K562 (cell line): Measurements from ENCODE around the gene ZCCHC24. TPM values are rescaled to one million over a fixed set of nuclear protein-coding genes. Genes with fewer than 3 reads are reported as not detected.

Source experiments
- ARID3A ChIP-seq: IDR thresholded peaks from 2 replicates; pipeline ENCODE4 v1.6.1; 2012; ENCODE audit warnings: low read depth, low read length, improper control_type of control experiment, borderline replicate concordance
- ASH1L ChIP-seq: fragments of 450-650 bp; IDR thresholded peaks from 2 replicates; pipeline ENCODE4 v1.6.1; 2018; ENCODE audit warnings: borderline replicate concordance, mild to moderate bottlenecking, low read depth; ENCODE audit not compliant: partially characterized antibody
- ATF3 ChIP-seq, 2 experiments: fragments of 450-650 bp in 1 of 2; sonication (generic) in 1 of 2; formaldehyde crosslinking in 1 of 2; IDR thresholded peaks in 1 of 2; conservative IDR thresholded peaks in 1 of 2; 2 replicates each; pipeline versions ENCODE4 v1.6.1 to v1.8.1; 2016 to 2023; ENCODE audit warnings: mild to moderate bottlenecking in 2 of 2, moderate library complexity in 2 of 2, inconsistent platforms in 1 of 2, missing genetic modification reagents in 1 of 2
- CBX5 ChIP-seq: IDR thresholded peaks from 2 replicates; pipeline ENCODE4 v1.6.1; 2014; ENCODE audit warnings: low read depth, borderline replicate concordance
- CHAMP1 ChIP-seq: fragments of 450-650 bp; IDR thresholded peaks from 2 replicates; pipeline ENCODE4 v1.6.1; 2016; ENCODE audit warnings: mild to moderate bottlenecking
- HNRNPUL1 ChIP-seq: fragments of 200-400 bp; formaldehyde crosslinking; IDR thresholded peaks from 2 replicates; pipeline ENCODE4 v1.6.1; 2017; ENCODE audit warnings: low read length
- MECOM ChIP-seq: fragments of 250-450 bp; sonication (Bioruptor Pico); IDR thresholded peaks from 2 replicates; pipeline ENCODE4 v1.8.0; 2022; ENCODE audit warnings: inconsistent platforms
- MED1 ChIP-seq: sonication (generic); formaldehyde crosslinking; IDR thresholded peaks from 2 replicates; pipeline ENCODE4 v1.8.1; 2023; ENCODE audit warnings: missing genetic modification reagents, borderline replicate concordance
- MEF2A ChIP-seq: IDR thresholded peaks from 2 replicates; pipeline ENCODE4 v1.6.1; 2011; ENCODE audit warnings: low read depth, mild to moderate bottlenecking, low read length, moderate library complexity; ENCODE audit not compliant: control insufficient read depth
- MLLT1 ChIP-seq, 2 experiments: fragments of 450-650 bp; IDR thresholded peaks; 2 replicates each; pipeline ENCODE4 v1.6.1; 2016
- POLR2A ChIP-seq: fragments of 450-650 bp; conservative IDR thresholded peaks from 2 replicates; pipeline ENCODE4 v1.6.1; 2016
- PTTG1 ChIP-seq: fragments of 450-650 bp; IDR thresholded peaks from 2 replicates; pipeline ENCODE4 v1.6.1; 2016; ENCODE audit warnings: low read depth, mild to moderate bottlenecking, missing genetic modification characterization, missing compliant biosample characterization
- RAD51 ChIP-seq: fragments of 450-650 bp; IDR thresholded peaks from 2 replicates; pipeline ENCODE4 v1.7.1; 2016; ENCODE audit warnings: low read depth, mild to moderate bottlenecking, borderline replicate concordance
- RFX7 ChIP-seq: fragments of 250-450 bp; sonication (Bioruptor Pico); IDR thresholded peaks from 2 replicates; pipeline ENCODE4 v1.5.1; 2021; ENCODE audit warnings: mild to moderate bottlenecking
- SNAPC5 ChIP-seq: fragments of 250-450 bp; sonication (Bioruptor Pico); IDR thresholded peaks from 2 replicates; pipeline ENCODE4 v1.8.0; 2021; ENCODE audit warnings: moderate library complexity, mild to moderate bottlenecking, inconsistent platforms
- TFAP4 ChIP-seq: sonication (generic); formaldehyde crosslinking; IDR thresholded peaks from 2 replicates; pipeline ENCODE4 v1.8.0; 2022; ENCODE audit warnings: missing genetic modification reagents, mild to moderate bottlenecking, moderate library complexity, borderline replicate concordance
- ZNF24 ChIP-seq: fragments of 450-650 bp; IDR thresholded peaks from 2 replicates; pipeline ENCODE4 v1.6.1; 2016
- ZSCAN32 ChIP-seq: fragments of 450-650 bp; formaldehyde crosslinking; IDR thresholded peaks from 2 replicates; pipeline ENCODE4 v1.4.0; 2020; ENCODE audit warnings: mild to moderate bottlenecking, moderate library complexity
- polyA plus RNA-seq, 8 experiments: library from polyadenylated mRNA; depleted of rRNA in 4 of 8; stranded (reverse) in 5 of 8; unstranded in 3 of 8; fragments of >200 nt; fragmentation: Nextera tagmentation in 2 of 8; fragmentation: Illumina TruSeq in 1 of 8; extraction: Ambion mirVana in 2 of 8; extraction: Trizol in 1 of 8; gene quantifications; 2 replicates each; pipeline versions ENCODE4 v1.2.1 to v1.2.3, GENCODE V29; 2011 to 2014; ENCODE audit warnings: inconsistent platforms in 1 of 8, missing spikeins in 1 of 8
- total RNA-seq, 7 experiments: library from RNA; depleted of rRNA in 6 of 7; stranded (reverse); fragments of >200 nt in 6 of 7; fragmentation: Illumina TruSeq in 2 of 7; extraction: Trizol in 2 of 7; gene quantifications; 2 replicates each; pipeline versions ENCODE4 v1.2.1 to v1.2.3, GENCODE V29; 2011 to 2021; ENCODE audit warnings: low replicate concordance in 1 of 7

Gene ZCCHC24
- total and polyA plus RNA-seq, 9 of the 15 experiments (the other 6 are each of a cell fraction or from before 2014, with no cell fraction given) = 0.84 to 11.0 (median 4.6) TPM

GRCh38 chr10:79390551-79391229 is 54.7 kb downstream of the ZCCHC24 start (continued):
- TF ChIP-seq RAD51 (no peak), RFX7 (CRISPR knock-in tag) (no peak), POLR2A (peak; percentile 70), MED1 (CRISPR knock-in tag) (no peak), TFAP4 (CRISPR knock-in tag) (peak; percentile 95), ZNF24 (no peak), SNAPC5 (CRISPR knock-in tag) (no peak), ARID3A (no peak), ZSCAN32 (CRISPR knock-in tag) (no peak), CHAMP1 (no peak), MEF2A (no peak), PTTG1 (tag) (no peak), ATF3 (IDR thresholded peaks at IDR 0.05) (no peak), ATF3 (CRISPR knock-in tag; conservative IDR thresholded peaks at IDR 0.05) (no peak; the same call in 1 of the 2 replicates), HNRNPUL1 (no peak), CBX5 (no peak), MECOM (CRISPR knock-in tag) (no peak), MLLT1 (IDR thresholded peaks at IDR 0.05) (no peak), ASH1L (no peak)
